WTC11 (cell line): Measurements from ENCODE around the gene SPNS1. TPM values are rescaled to one million over a fixed set of nuclear protein-coding genes. Genes with fewer than 3 reads are reported as not detected.

Experiments
- ATAC-seq: fragments of 200-7000 bp; cut with Tn5 transposase; 2 replicates; pipeline ENCODE4 v1.10.0; 2021; ENCODE audit warnings: mild to moderate bottlenecking, moderate library complexity
- CTCF ChIA-PET: fragments of 300-600 bp; sonication (Branson Sonifier 250); formaldehyde crosslinking; loops from one replicate; lab custom pipeline; 2021; ENCODE audit warnings: antibody characterized with exemption; lab: Charles Lee
- POLR2A ChIA-PET: fragments of 350-600 bp; sonication (Branson Sonifier 250); formaldehyde crosslinking; loops from one replicate; lab custom pipeline; 2021; ENCODE audit warnings: antibody characterized with exemption; lab: Charles Lee
- DNase-seq: peaks from one replicate; pipeline ENCODE4 v3.0.0; 2021; ENCODE audit warnings: low spot score
- H3K27ac Mint-ChIP-seq: 2 replicates; pipeline ENCODE4 v1.8.0; 2021; ENCODE audit warnings: mixed read lengths
- H3K27me3 Mint-ChIP-seq: 2 replicates; pipeline ENCODE4 v1.8.0; 2021; ENCODE audit warnings: low read depth, mild to moderate bottlenecking, moderate library complexity, mixed read lengths
- H3K36me3 Mint-ChIP-seq: 2 replicates; pipeline ENCODE4 v1.8.0; 2021; ENCODE audit warnings: mixed read lengths
- H3K4me1 Mint-ChIP-seq: 2 replicates; pipeline ENCODE4 v1.8.0; 2022; ENCODE audit warnings: mixed read lengths
- H3K4me3 Mint-ChIP-seq: 2 replicates; pipeline ENCODE4 v1.8.0; 2021; ENCODE audit warnings: mild to moderate bottlenecking, moderate library complexity, mixed read lengths
- H3K9me3 Mint-ChIP-seq: 2 replicates; pipeline ENCODE4 v1.8.0; 2021; ENCODE audit warnings: mixed read lengths
- AR ChIP-seq: fragments of 250-450 bp; sonication (Bioruptor Pico); IDR thresholded peaks from 2 replicates; pipeline ENCODE4 v1.9.0; 2021; ENCODE audit warnings: mild to moderate bottlenecking
- ARID4B ChIP-seq: sonication (generic); formaldehyde crosslinking; IDR thresholded peaks from 2 replicates; pipeline ENCODE4 v1.8.0; 2023; ENCODE audit warnings: missing genetic modification reagents, mild to moderate bottlenecking, borderline replicate concordance
- E2F1 ChIP-seq: sonication (generic); formaldehyde crosslinking; IDR thresholded peaks from 2 replicates; pipeline ENCODE4 v1.8.0; 2022; ENCODE audit warnings: mild to moderate bottlenecking, missing genetic modification reagents
- ERG ChIP-seq: fragments of 250-450 bp; sonication (Bioruptor Pico); IDR thresholded peaks from 2 replicates; pipeline ENCODE4 v1.8.0; 2021; ENCODE audit warnings: mild to moderate bottlenecking
- JAZF1 ChIP-seq: fragments of 250-450 bp; sonication (Bioruptor Pico); IDR thresholded peaks from 2 replicates; pipeline ENCODE4 v1.9.0; 2021; ENCODE audit warnings: moderate library complexity, mild to moderate bottlenecking, inconsistent platforms
- JUN ChIP-seq: sonication (generic); formaldehyde crosslinking; IDR thresholded peaks from 2 replicates; pipeline ENCODE4 v1.8.0; 2023; ENCODE audit warnings: mild to moderate bottlenecking, missing genetic modification reagents
- MAX ChIP-seq: sonication (generic); formaldehyde crosslinking; IDR thresholded peaks from 2 replicates; pipeline ENCODE4 v1.8.0; 2022; ENCODE audit warnings: mild to moderate bottlenecking, missing genetic modification reagents
- NFATC4 ChIP-seq: fragments of 250-450 bp; sonication (Bioruptor Pico); IDR thresholded peaks from 2 replicates; pipeline ENCODE4 v1.9.0; 2021; ENCODE audit warnings: mild to moderate bottlenecking
- NFYB ChIP-seq: sonication (generic); formaldehyde crosslinking; conservative IDR thresholded peaks from 2 replicates; pipeline ENCODE4 v1.8.0; 2022; ENCODE audit warnings: low read depth, missing genetic modification reagents
- NR1H2 ChIP-seq: sonication (generic); formaldehyde crosslinking; IDR thresholded peaks from 2 replicates; pipeline ENCODE4 v1.9.0; 2021; ENCODE audit warnings: mild to moderate bottlenecking, moderate library complexity, missing genetic modification reagents
- NR2C2 ChIP-seq: sonication (generic); formaldehyde crosslinking; IDR thresholded peaks from 2 replicates; pipeline ENCODE4 v1.8.0; 2022; ENCODE audit warnings: mild to moderate bottlenecking, missing genetic modification reagents
- PRRX2 ChIP-seq: fragments of 250-450 bp; sonication (Bioruptor Pico); IDR thresholded peaks from 2 replicates; pipeline ENCODE4 v1.8.0; 2021; ENCODE audit warnings: mild to moderate bottlenecking
- SMAD4 ChIP-seq: sonication (generic); formaldehyde crosslinking; IDR thresholded peaks from 2 replicates; pipeline ENCODE4 v1.8.0; 2022; ENCODE audit warnings: mild to moderate bottlenecking, missing genetic modification reagents
- TEAD4 ChIP-seq: sonication (generic); formaldehyde crosslinking; IDR thresholded peaks from 2 replicates; pipeline ENCODE4 v1.8.0; 2022; ENCODE audit warnings: mild to moderate bottlenecking, missing genetic modification reagents
- TP53 ChIP-seq: sonication (generic); formaldehyde crosslinking; IDR thresholded peaks from 2 replicates; pipeline ENCODE4 v1.8.1; 2023; ENCODE audit warnings: mild to moderate bottlenecking, missing genetic modification reagents
- ZNF317 ChIP-seq: sonication (generic); formaldehyde crosslinking; IDR thresholded peaks from 2 replicates; pipeline ENCODE4 v1.8.1; 2023; ENCODE audit warnings: low read depth, mild to moderate bottlenecking, moderate library complexity, missing genetic modification reagents, borderline replicate concordance
- ZNF512 ChIP-seq: sonication (generic); formaldehyde crosslinking; IDR thresholded peaks from 2 replicates; pipeline ENCODE4 v1.8.1; 2022; ENCODE audit warnings: missing genetic modification reagents, borderline replicate concordance
- ZNF532 ChIP-seq: fragments of 250-450 bp; sonication (Bioruptor Pico); IDR thresholded peaks from 2 replicates; pipeline ENCODE4 v1.9.0; 2021; ENCODE audit warnings: mild to moderate bottlenecking, borderline replicate concordance
- ZSCAN18 ChIP-seq: fragments of 250-450 bp; sonication (Bioruptor Pico); IDR thresholded peaks from 2 replicates; pipeline ENCODE4 v2.1.2; 2022; ENCODE audit warnings: mild to moderate bottlenecking, moderate library complexity
- total RNA-seq: library from RNA; stranded (reverse); gene quantifications from 3 replicates; pipeline ENCODE4 v1.2.3, GENCODE V29; 2021

The SPNS1 gene
- total RNA-seq, 1 experiment from 2014 or later, result 64.4 TPM

GRCh38 chr16:28990375-28991040 lies 15.9 kb downstream of the SPNS1 start:
- Mint-ChIP-seq H3K9me3 (peaks cover 7% of the 10 kb centered on the region), H3K27ac (no peak overlapping the region), H3K4me3 (no peak overlapping the region), H3K4me1 (no peaks in the 10 kb centered on the region), H3K27me3 (no peaks in the 10 kb centered on the region), H3K36me3 (peaks cover 7% of the 10 kb centered on the region)
- no peak for TF ChIP-seq ZNF317 (CRISPR knock-in tag)
- TF ChIP-seq SMAD4 (CRISPR knock-in tag), result no peak
- no peak for TF ChIP-seq NR1H2 (CRISPR knock-in tag)
- TF ChIP-seq JUN (CRISPR knock-in tag), result no peak
- TF ChIP-seq ERG (CRISPR knock-in tag), result no peak
- TF ChIP-seq PRRX2 (CRISPR knock-in tag), result no peak
- TF ChIP-seq TP53 (CRISPR knock-in tag), result no peak
- no peak for TF ChIP-seq NR2C2 (CRISPR knock-in tag)
- TF ChIP-seq NFATC4 (CRISPR knock-in tag), result no peak
- no peak for TF ChIP-seq NFYB (CRISPR knock-in tag)
- TF ChIP-seq MAX (CRISPR knock-in tag), result no peak
- no peak for TF ChIP-seq ZNF512 (CRISPR knock-in tag)
- no peak for TF ChIP-seq JAZF1 (CRISPR knock-in tag)
- no peak for TF ChIP-seq ARID4B (CRISPR knock-in tag)
- TF ChIP-seq E2F1 (CRISPR knock-in tag), result no peak
- TF ChIP-seq TEAD4 (CRISPR knock-in tag), result no peak
- no peak for TF ChIP-seq ZNF532 (CRISPR knock-in tag)
- no peak for TF ChIP-seq ZSCAN18 (CRISPR knock-in tag)
- no peak for TF ChIP-seq AR (CRISPR knock-in tag)
- CTCF ChIA-PET, result no interaction called here
- no peak for DNase-seq
- no peak for ATAC-seq
- POLR2A ChIA-PET, result no interaction called here
